LNCaP clone FGC (cell line): ENCODE results near the gene B3GAT3.
A peak's percentile ranks its signal among the peaks of the same experiment; 100 is the strongest.
"Not testable (repeated sequence)": the region's sequence is repeated elsewhere in the genome, so short reads cannot be mapped to it uniquely, and the experiment has no call there.

Experiments used
- DNase-seq: peaks from one replicate; pipeline ENCODE4 v3.0.0-alpha.2; 2011; ENCODE audit warnings: low read depth
- H3K4me3 ChIP-seq: 2 replicates; pipeline ENCODE4 v1.5.1; 2011; ENCODE audit warnings: mild to moderate bottlenecking, low read depth, low read length, control low read depth
- CTCF ChIP-seq: IDR thresholded peaks from 2 replicates; pipeline ENCODE4 v1.5.1; 2012; ENCODE audit warnings: mild to moderate bottlenecking; ENCODE audit not compliant: control insufficient read depth, insufficient read depth; ENCODE audit errors: extremely low read depth

Gene B3GAT3

DNA sequence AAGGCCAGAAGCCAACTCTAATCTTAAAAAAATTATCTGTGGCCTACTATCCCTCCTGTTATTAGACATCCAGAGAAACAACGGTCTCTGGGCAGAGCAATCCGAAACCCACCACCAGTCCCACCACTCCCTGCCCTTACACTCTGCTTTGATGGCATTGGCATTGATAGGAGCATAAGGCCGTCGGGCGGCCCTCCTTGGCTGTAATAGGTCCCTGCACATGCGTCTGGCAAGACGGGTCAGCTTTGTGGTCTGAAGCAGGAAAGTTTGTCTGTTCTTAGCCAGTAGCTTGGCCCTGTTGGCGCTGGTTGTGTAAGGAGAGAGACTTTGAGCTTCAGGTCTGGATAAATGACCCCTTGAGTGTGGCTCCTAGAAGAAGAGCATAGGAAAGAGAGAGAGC lies 26.7 kb downstream of the B3GAT3 start:
- TF ChIP-seq CTCF: no peak
- no peak overlapping the region for H3K4me3 ChIP-seq
- DNase-seq: no peak

GRCh38 chr11:62593434-62594044 lies 28.2 kb downstream of the B3GAT3 start:
- peak; percentile 62 for TF ChIP-seq CTCF

DNA sequence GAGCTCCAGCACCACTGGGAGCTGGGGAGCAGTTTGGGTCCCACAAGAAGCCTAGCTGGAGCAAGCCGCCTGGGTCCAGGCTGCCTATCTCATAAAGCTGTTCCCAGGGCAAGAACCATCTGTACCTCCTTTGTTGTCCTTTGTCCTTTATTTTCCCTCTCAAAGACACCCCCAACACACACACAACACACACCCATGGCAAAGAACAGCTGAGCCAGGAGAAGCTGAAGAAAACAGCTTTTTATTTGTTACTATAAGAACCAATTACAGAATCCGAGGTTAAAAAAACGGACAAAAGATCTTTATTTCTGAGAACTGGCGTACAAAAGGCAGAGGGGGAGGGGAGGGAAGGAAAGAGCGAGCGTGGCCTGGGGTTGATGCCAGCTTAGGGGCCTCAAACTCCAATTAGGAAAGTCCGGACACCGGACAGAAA lies 28.8 kb downstream of the B3GAT3 start:
- H3K4me3 ChIP-seq: no peak overlapping the region
- no peak for TF ChIP-seq CTCF
- no peak for DNase-seq

More at GRCh38 chr11:62593434-62594044, 28.2 kb downstream of the B3GAT3 start:
- no peak overlapping the region for H3K4me3 ChIP-seq
- DNase-seq: no peak

DNA sequence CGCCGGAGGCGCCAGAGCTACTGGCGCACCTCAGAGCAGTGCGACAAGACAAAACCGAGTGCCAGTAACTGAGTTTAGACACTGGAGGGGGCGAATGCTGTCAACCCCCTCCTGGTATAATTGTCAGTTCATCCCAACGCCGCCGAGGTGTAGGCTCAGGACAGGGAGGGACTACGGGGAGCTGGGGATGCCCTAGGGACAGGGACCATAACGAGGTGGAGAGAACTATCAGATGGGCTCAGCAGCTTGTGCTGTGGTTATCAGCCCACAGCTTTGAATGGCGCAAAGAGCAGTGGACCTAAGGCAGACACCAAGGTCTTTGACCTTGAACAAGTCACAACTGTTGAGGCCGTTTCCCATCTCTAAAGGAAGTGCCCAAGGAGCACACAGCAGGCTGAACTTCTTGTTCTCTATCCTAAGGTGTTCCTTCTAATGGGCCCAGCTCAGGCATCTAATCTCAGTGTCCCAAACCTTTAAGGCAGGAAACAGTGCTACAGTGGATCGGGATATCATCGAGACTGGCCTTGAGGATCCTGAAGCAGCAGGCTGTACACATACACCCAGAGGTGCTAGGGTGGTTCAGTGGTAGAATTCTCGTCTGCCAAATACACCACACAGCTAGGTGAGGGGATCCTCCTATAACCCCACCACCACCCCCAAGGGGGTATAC lies 29.5 kb downstream of the B3GAT3 start:
- no peak for DNase-seq
- no peak for TF ChIP-seq CTCF
- H3K4me3 ChIP-seq: peak overlapping the region; percentile 100

DNA sequence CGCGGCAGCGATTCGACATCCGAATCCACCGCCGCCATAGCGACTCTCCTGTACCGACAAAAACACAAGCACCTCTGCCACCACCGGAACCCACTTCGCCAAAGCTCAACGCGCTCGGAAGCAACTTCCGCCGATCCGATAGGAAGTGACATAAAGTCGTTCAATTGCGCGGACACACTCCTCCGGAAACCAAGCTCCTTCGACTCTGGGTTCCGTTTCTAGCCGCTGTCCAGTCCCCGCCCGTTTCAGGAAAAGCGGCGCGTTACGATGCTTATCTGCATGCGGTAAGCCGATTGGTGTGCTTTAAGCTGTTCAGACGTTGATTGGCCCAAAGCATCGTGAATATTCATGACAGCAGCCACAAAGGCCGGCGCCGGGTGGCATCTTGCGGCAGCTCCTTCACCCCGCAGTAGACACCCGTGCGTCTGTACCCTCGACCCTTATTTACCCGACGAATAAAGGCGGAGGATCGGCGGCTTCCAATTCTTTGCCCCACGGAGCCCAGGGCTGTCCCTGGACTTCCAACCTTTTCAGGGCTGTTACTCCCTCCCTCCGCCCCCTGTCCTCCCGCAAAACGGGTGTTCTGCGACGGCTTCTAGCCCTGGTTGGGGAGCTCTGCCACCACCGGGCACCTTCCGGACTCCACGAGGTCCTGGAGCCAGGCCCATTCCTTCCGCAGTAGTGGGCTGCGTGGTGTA lies 30.2 kb downstream of the B3GAT3 start, which contains the start of gene TUT1:
Gene TUT1, minus strand, starts transcription at position 76 of the 698 bp plus-strand sequence. Its CDS starts 38 bp downstream, at position 38.
- peak within 1 kb of the TSS; percentile 100 for H3K4me3 ChIP-seq
- no peak for TF ChIP-seq CTCF
- DNase-seq: peak; percentile 99

DNA sequence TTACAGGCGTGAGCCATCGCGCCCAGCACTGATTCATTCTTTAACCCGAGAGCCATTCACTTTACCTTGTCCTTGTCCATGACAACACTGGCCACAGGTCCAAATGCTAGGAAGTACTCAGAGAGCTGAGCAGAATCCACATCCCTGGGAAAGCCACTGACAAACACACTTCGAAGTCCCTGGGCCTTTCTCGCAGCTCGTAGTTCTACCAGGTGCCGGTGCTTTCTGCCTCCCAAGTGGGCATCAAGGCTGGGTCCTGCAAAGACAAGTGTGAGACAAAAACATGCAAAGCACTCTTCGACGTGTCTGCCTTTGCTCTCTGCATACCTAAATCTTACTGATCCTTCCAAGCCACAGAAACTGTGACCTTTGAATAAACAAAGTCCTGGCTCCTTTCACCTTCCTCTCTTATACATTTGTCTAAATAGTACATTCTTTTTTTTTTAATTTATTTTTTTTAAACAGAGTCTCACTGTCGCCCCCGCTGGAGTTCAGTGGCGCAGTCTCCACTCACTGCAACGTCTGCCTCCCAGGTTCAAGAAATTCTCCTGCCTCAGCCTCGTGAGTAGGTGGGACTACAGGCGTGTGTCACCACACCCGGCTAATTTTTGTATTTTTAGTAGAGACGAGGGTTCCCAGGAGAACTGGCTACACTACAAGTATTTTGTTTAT lies 32.7 kb downstream of the B3GAT3 start:
- DNase-seq: no peak
- H3K4me3 ChIP-seq: no peak overlapping the region
- no peak for TF ChIP-seq CTCF

GRCh38 chr11:62585356-62585755 lies 36.4 kb downstream of the B3GAT3 start:
- not testable (repeated sequence) for DNase-seq, H3K4me3 ChIP-seq

DNA sequence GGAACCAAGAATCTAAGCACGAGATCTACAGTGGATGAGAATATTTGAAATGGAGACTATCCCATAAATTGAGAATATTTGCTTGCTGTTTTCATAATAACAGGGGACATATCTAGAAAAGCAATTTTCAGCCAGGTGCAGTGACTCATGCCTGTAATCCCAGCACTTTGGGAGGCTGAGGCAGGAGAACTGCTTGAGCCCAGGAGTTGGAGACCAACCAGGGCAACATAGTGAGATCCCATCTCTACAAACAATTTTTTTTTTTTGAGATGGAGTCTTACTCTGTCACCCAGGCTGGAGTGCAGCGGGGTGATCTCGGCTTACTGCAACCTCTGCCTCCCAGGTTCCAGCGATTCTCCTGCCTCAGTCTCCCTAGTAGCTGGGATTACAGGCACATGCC lies 40.1 kb downstream of the B3GAT3 start:
- not testable (repeated sequence) for DNase-seq, H3K4me3 ChIP-seq
